DOHH2 (cell line): ENCODE measurements around the gene CBLN1.

Source experiments
- EZH2phosphoT487 ChIP-seq: fragments of 200-600 bp; sonication (generic); IDR thresholded peaks from 2 replicates; pipeline ENCODE4 v1.6.1; 2017; ENCODE audit warnings: borderline replicate concordance, mild to moderate bottlenecking, antibody characterized with exemption, low read length, moderate library complexity, mixed read lengths
- TF ChIP-seq, protein P1 (sequence below): fragments of 200-600 bp; sonication (generic); IDR thresholded peaks from one replicate; pipeline ENCODE4 v1.5.1; 2014; ENCODE audit warnings: antibody characterized with exemption, mild to moderate bottlenecking, low read depth, low read length; ENCODE audit not compliant: poor library complexity, severe bottlenecking

DNA sequence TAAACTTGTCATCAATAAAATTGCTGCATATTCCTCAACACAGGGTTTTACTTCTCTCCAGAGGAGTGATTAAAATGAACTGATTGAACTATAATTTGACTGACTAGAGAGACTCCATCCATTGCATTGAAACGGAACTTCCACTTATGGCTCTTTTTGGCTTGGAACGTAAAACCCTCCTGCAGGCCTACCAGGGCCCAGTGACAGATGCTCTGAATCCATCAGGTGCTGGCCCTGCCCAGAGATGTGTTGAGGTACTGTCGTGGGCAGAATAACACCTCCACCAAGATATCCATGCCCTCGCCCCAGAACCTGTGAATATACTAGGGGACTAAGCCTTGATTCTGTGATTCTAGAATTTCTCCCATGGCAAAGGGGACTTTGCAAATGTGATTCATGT, 45.4 kb downstream of the CBLN1 start:
- no peak for TF ChIP-seq EZH2phosphoT487
- TF ChIP-seq, protein P1, sequence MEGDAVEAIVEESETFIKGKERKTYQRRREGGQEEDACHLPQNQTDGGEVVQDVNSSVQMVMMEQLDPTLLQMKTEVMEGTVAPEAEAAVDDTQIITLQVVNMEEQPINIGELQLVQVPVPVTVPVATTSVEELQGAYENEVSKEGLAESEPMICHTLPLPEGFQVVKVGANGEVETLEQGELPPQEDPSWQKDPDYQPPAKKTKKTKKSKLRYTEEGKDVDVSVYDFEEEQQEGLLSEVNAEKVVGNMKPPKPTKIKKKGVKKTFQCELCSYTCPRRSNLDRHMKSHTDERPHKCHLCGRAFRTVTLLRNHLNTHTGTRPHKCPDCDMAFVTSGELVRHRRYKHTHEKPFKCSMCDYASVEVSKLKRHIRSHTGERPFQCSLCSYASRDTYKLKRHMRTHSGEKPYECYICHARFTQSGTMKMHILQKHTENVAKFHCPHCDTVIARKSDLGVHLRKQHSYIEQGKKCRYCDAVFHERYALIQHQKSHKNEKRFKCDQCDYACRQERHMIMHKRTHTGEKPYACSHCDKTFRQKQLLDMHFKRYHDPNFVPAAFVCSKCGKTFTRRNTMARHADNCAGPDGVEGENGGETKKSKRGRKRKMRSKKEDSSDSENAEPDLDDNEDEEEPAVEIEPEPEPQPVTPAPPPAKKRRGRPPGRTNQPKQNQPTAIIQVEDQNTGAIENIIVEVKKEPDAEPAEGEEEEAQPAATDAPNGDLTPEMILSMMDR: no peak
